Measurements from ENCODE around the gene CNPY1. TPM values are rescaled to one million over a fixed set of nuclear protein-coding genes. Genes with fewer than 3 reads are reported as not detected.
"Not testable (repeated sequence)": the region's sequence is repeated elsewhere in the genome, so short reads cannot be mapped to it uniquely, and the experiment has no call there.

Gene CNPY1
- under 0.01 TPM for total RNA-seq

- FAIRE-seq; DNase-seq (ENCODE audit: low spot score in 2 of 2): not testable (repeated sequence)
Measured at GRCh38 chr7:155546449-155546848, at the start of gene CNPY1. Gene CNPY1 (minus strand): TSS chr7:155546559. CDS start chr7:155545929, 630 bp downstream.

- DNase-seq (ENCODE audit: low spot score in 2 of 2): no peak
- FAIRE-seq: no peak
Measured at GRCh38 chr7:155594961-155595366, 48.6 kb upstream of the CNPY1 start.

GRCh38 chr7:155594163-155594732 lies 47.9 kb upstream of the CNPY1 start:
- no peak for DNase-seq (ENCODE audit: low spot score in 2 of 2)
- no peak for FAIRE-seq

GRCh38 chr7:155593461-155594162 lies 47.3 kb upstream of the CNPY1 start:
- DNase-seq (ENCODE audit: low spot score in 2 of 2): no peak
- no peak for FAIRE-seq

- FAIRE-seq: no peak
Measured at GRCh38 chr7:155591055-155591775, 44.9 kb upstream of the CNPY1 start.

GRCh38 chr7:155590215-155591018 lies 44.1 kb upstream of the CNPY1 start:
- FAIRE-seq (no peak), DNase-seq (ENCODE audit: low spot score in 2 of 2) (peak in 1 of 2 donors; percentile 49)

More at GRCh38 chr7:155591055-155591775, 44.9 kb upstream of the CNPY1 start:
- no peak for DNase-seq (ENCODE audit: low spot score in 2 of 2)

- DNase-seq (ENCODE audit: low spot score in 2 of 2) (no peak), FAIRE-seq (no peak)
Measured at GRCh38 chr7:155589001-155589980, 42.9 kb upstream of the CNPY1 start.

GRCh38 chr7:155588468-155588998 lies 42.2 kb upstream of the CNPY1 start:
- DNase-seq (ENCODE audit: low spot score in 2 of 2): no peak
- no peak for FAIRE-seq

GRCh38 chr7:155587486-155587885 lies 41.1 kb upstream of the CNPY1 start:
- no peak for FAIRE-seq
- no peak for DNase-seq (ENCODE audit: low spot score in 2 of 2)

GRCh38 chr7:155586843-155587440 lies 40.6 kb upstream of the CNPY1 start:
- no peak for FAIRE-seq

GRCh38 chr7:155585951-155586350 lies 39.6 kb upstream of the CNPY1 start:
- no peak for FAIRE-seq
- no peak for DNase-seq (ENCODE audit: low spot score in 2 of 2)

More at GRCh38 chr7:155586843-155587440, 40.6 kb upstream of the CNPY1 start:
- no peak for DNase-seq (ENCODE audit: low spot score in 2 of 2)

- DNase-seq (ENCODE audit: low spot score in 2 of 2) (no peak), FAIRE-seq (no peak)
Measured at GRCh38 chr7:155585532-155585895, 39.2 kb upstream of the CNPY1 start.

- FAIRE-seq (no peak), DNase-seq (ENCODE audit: low spot score in 2 of 2) (no peak)
Measured at GRCh38 chr7:155584763-155585531, 38.6 kb upstream of the CNPY1 start.

- DNase-seq (ENCODE audit: low spot score in 2 of 2) (no peak), FAIRE-seq (no peak)
Measured at GRCh38 chr7:155584261-155584660, 37.9 kb upstream of the CNPY1 start.

- FAIRE-seq: no peak
- DNase-seq (ENCODE audit: low spot score in 2 of 2): no peak
Measured at GRCh38 chr7:155583636-155584035, 37.3 kb upstream of the CNPY1 start.

- FAIRE-seq (no peak), DNase-seq (ENCODE audit: low spot score in 2 of 2) (no peak)
Measured at GRCh38 chr7:155581954-155582353, 35.6 kb upstream of the CNPY1 start.

- no peak for DNase-seq (ENCODE audit: low spot score in 2 of 2)
Measured at GRCh38 chr7:155581107-155581830, 34.9 kb upstream of the CNPY1 start.

More at GRCh38 chr7:155581107-155581830, 34.9 kb upstream of the CNPY1 start:
- no peak for FAIRE-seq

Data from frontal cortex (tissue), 4 donors.